Cardiac fibroblast (primary cell): Measurements from ENCODE around the gene MGAT4C.

ENCODE experiments used
- DNase-seq, 2 donors: peaks; one replicate each; pipeline versions ENCODE4 v3.0.0 to v3.0.0-alpha.2; 2010; ENCODE audit warnings: low read depth in 2 of 2
- H3K4me3 ChIP-seq, 2 donors: replicated peaks in 1 of 2; 1 replicate in 1 of 2; 2 replicates in 1 of 2; pipeline ENCODE4 v1.5.1; 2011; ENCODE audit warnings: low read depth in 2 of 2, low read length in 2 of 2, mild to moderate bottlenecking in 2 of 2, moderate library complexity in 1 of 2
- TF ChIP-seq, protein P1 (sequence below): IDR thresholded peaks from one replicate; pipeline ENCODE4 v1.5.1; 2011; ENCODE audit warnings: low read depth, mild to moderate bottlenecking, low read length, inconsistent platforms

Gene MGAT4C

GRCh38 chr12:86179855-86180254 lies 76.3 kb downstream of the MGAT4C start:
- TF ChIP-seq, protein P1, sequence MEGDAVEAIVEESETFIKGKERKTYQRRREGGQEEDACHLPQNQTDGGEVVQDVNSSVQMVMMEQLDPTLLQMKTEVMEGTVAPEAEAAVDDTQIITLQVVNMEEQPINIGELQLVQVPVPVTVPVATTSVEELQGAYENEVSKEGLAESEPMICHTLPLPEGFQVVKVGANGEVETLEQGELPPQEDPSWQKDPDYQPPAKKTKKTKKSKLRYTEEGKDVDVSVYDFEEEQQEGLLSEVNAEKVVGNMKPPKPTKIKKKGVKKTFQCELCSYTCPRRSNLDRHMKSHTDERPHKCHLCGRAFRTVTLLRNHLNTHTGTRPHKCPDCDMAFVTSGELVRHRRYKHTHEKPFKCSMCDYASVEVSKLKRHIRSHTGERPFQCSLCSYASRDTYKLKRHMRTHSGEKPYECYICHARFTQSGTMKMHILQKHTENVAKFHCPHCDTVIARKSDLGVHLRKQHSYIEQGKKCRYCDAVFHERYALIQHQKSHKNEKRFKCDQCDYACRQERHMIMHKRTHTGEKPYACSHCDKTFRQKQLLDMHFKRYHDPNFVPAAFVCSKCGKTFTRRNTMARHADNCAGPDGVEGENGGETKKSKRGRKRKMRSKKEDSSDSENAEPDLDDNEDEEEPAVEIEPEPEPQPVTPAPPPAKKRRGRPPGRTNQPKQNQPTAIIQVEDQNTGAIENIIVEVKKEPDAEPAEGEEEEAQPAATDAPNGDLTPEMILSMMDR = no peak
- H3K4me3 ChIP-seq = no peak overlapping the region
- no peak for DNase-seq

- no peak for DNase-seq
- no peak overlapping the region for H3K4me3 ChIP-seq
- TF ChIP-seq, protein P1 = no peak
Measured at GRCh38 chr12:86174188-86174587, 82.0 kb downstream of the MGAT4C start.

DNA sequence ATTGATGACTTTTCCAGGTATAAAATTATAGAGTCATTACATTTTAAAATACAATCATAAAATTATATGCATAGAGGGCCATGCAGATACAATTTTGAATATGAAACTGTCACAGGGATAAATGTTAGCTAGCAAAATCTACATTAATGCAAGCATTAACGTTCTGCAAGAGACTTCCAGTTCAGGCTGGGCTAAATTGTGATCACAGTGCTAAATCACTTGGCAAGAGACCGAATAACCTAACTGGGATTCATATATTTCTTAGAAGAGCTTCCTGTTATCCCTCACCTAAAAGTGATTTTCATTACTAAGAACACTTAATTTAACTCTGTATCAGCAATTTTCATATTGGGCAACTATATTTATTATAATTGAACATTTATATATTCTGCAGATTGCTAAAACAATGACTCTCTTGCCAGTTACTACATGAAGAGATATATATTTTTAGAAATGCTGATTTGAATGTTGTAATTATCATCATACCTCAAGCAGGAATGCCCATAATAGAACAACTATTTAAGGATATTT lies 83.2 kb downstream of the MGAT4C start:
- TF ChIP-seq, protein P1 = no peak
- H3K4me3 ChIP-seq = no peak overlapping the region
- DNase-seq = no peak

GRCh38 chr12:86170051-86170450 lies 86.1 kb downstream of the MGAT4C start:
- no peak overlapping the region for H3K4me3 ChIP-seq
- peak; percentile 1 to 8 for DNase-seq
- TF ChIP-seq, protein P1 = no peak

DNA sequence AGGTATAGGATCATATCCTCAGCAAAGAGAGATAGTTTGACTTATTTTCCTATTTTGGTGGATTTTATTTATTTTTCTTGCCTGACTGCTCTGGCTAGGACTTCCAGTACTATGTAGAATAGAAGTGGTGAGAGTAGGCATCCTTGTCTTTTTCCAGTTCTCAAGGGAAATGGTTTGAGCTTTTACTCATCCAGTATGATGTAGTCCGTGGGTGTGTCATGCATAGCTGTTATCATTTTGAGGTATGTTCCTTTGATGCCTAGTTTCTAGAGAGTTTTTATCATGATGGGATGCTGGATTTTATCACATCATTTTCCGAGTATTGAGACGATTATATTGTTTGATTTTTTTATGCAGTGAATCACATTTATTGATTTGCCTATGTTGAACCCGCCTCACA lies 97.2 kb downstream of the MGAT4C start:
- TF ChIP-seq, protein P1 = no peak
- DNase-seq = no peak
- no peak overlapping the region for H3K4me3 ChIP-seq

- DNase-seq = no peak
- TF ChIP-seq, protein P1 = no peak
- no peak overlapping the region for H3K4me3 ChIP-seq
Measured at GRCh38 chr12:86154620-86155019, 101.6 kb downstream of the MGAT4C start.

- H3K4me3 ChIP-seq = no peak overlapping the region
- DNase-seq = peak in 1 of 2 donors; percentile 15
- TF ChIP-seq, protein P1 = no peak
Measured at GRCh38 chr12:86148612-86149011, 107.6 kb downstream of the MGAT4C start.
